Panc1 (cell line): ENCODE measurements around the gene SNRPA1. TPM values are rescaled to one million over a fixed set of nuclear protein-coding genes. Genes with fewer than 3 reads are reported as not detected.

Experiments used
- ATAC-seq: fragments of 200-7000 bp; cut with Tn5 transposase; 2 replicates; pipeline ENCODE4 v1.9.1; 2020; ENCODE audit warnings: mild to moderate bottlenecking, moderate library complexity
- BruUV-seq: library from RNA; stranded (reverse); fragments of 400-500 nt; replicated peaks from 2 replicates; lab custom pipeline; 2021; lab: Mats Ljungman, UMichigan
- CTCF ChIA-PET: fragments of 300-600 bp; sonication (Branson Sonifier 250); formaldehyde crosslinking; loops from one replicate; lab custom pipeline; 2022; ENCODE audit warnings: antibody characterized with exemption; lab: Charles Lee
- POLR2A ChIA-PET: fragments of 300-600 bp; sonication (Branson Sonifier 250); formaldehyde crosslinking; loops from one replicate; lab custom pipeline; 2022; ENCODE audit warnings: antibody characterized with exemption; lab: Charles Lee
- DNase-seq: peaks from one replicate; pipeline ENCODE4 v3.0.0-alpha.2; 2010; ENCODE audit warnings: low read depth, low spot score
- H3K27ac ChIP-seq: 2 replicates; pipeline ENCODE4 v1.5.1; 2011; ENCODE audit warnings: mild to moderate bottlenecking, low read length, inconsistent platforms
- H3K27me3 ChIP-seq: fragments of 200-500 bp; sonication (Bioruptor generic); 2 replicates; pipeline ENCODE4 v1.6.0; 2014; ENCODE audit warnings: low read length, inconsistent platforms; ENCODE audit not compliant: control insufficient read depth, insufficient read depth
- H3K36me3 ChIP-seq: fragments of 200-500 bp; sonication (Bioruptor generic); 2 replicates; pipeline ENCODE4 v1.5.1; 2014; ENCODE audit warnings: inconsistent platforms, mild to moderate bottlenecking, low read length, moderate library complexity; ENCODE audit not compliant: control insufficient read depth, insufficient read depth
- H3K4me1 ChIP-seq: 2 replicates; pipeline ENCODE4 v1.5.1; 2011; ENCODE audit warnings: inconsistent platforms, mild to moderate bottlenecking, low read length, moderate library complexity; ENCODE audit not compliant: control insufficient read depth, insufficient read depth
- H3K4me3 ChIP-seq, 2 experiments: 2 replicates each; pipeline ENCODE4 v1.5.1; 2011 to 2012; ENCODE audit warnings: low read depth in 2 of 2, low read length in 2 of 2, mild to moderate bottlenecking in 2 of 2, inconsistent platforms in 1 of 2, moderate library complexity in 1 of 2
- H3K9me3 ChIP-seq: fragments of 200-500 bp; sonication (Bioruptor generic); 2 replicates; pipeline ENCODE4 v1.5.1; 2014; ENCODE audit warnings: low read depth, mild to moderate bottlenecking, inconsistent platforms, low read length, moderate library complexity; ENCODE audit not compliant: control insufficient read depth, insufficient read depth
- CTCF ChIP-seq: fragments of 450-650 bp; IDR thresholded peaks from 2 replicates; pipeline ENCODE4 v1.5.1; 2017; ENCODE audit warnings: mild to moderate bottlenecking
- POLR2AphosphoS5 ChIP-seq: IDR thresholded peaks from 2 replicates; pipeline ENCODE4 v1.6.1; 2012; ENCODE audit warnings: mild to moderate bottlenecking, low read depth, low read length, moderate library complexity
- REST ChIP-seq, 2 experiments: IDR thresholded peaks; 2 replicates each; pipeline ENCODE4 v1.6.1; 2011 to 2012; ENCODE audit warnings: low read depth in 2 of 2, control low read depth in 1 of 2, low read length in 1 of 2, mild to moderate bottlenecking in 1 of 2, moderate library complexity in 1 of 2; ENCODE audit not compliant: insufficient read depth in 1 of 2
- SIN3A ChIP-seq: IDR thresholded peaks from 2 replicates; pipeline ENCODE4 v1.6.1; 2012; ENCODE audit warnings: low read depth, mild to moderate bottlenecking, low read length, moderate library complexity, borderline replicate concordance; ENCODE audit not compliant: insufficient read depth
- TCF7L2 ChIP-seq: IDR thresholded peaks from 2 replicates; pipeline ENCODE4 v1.6.1; 2011; ENCODE audit warnings: mild to moderate bottlenecking, low read depth, low read length, inconsistent platforms
- in situ Hi-C: cut with HindIII; loops from 2 replicates; pipeline ENCODE4 v1.10.0; 2016; ENCODE audit warnings: low sequenced_read_pairs, low pct_unique_long_range_greater_than_20kb
- intact Hi-C: fragments of 100-400 bp; cut with micrococcal nuclease; formaldehyde crosslinking; loops from one replicate; pipeline ENCODE4 v1.10.0; 2022; ENCODE audit not compliant: unreplicated experiment
- total RNA-seq: library from RNA; stranded (reverse); gene quantifications from one replicate; pipeline ENCODE4 v1.2.1, GENCODE V29; 2021; ENCODE audit not compliant: unreplicated experiment

SNRPA1 gene
- total RNA-seq, 1 experiment from 2014 or later, result 98.0 TPM

- intact Hi-C loops (loop anchor here (10.0 kb wide), 1 partner anchor 340 kb away; the partner anchor contains the start of gene LRRK1), in situ Hi-C loops (no loop called here)
- Histone ChIP-seq H3K27ac (peak overlapping the region; percentile 36; the same call in 1 of the 2 replicates), H3K4me3 (no peak overlapping the region), H3K9me3 (no peaks in the 10 kb centered on the region), H3K36me3 (no peaks in the 10 kb centered on the region; the same call in 1 of the 2 replicates), H3K27me3 (no peaks in the 10 kb centered on the region), H3K4me1 (peaks cover 32% of the 10 kb centered on the region)
- CTCF ChIA-PET, result interaction anchor here (0.7 kb wide), 1 partner anchor 153 kb away, joined by 3 read pairs; no protein-coding TSS in a partner anchor
- TF ChIP-seq REST (IDR thresholded peaks at IDR 0.05; ENCODE audit: insufficient read depth in 1 of 2, low read depth in 2 of 2, low read length in 1 of 2) (no peak), POLR2AphosphoS5 (no peak), CTCF (no peak), SIN3A (no peak), TCF7L2 (no peak)
- no TSS peak for BruUV-seq
- POLR2A ChIA-PET, result no interaction called here
- no peak for ATAC-seq
- DNase-seq, result no peak
Measured at GRCh38 chr15:101254157-101255050, 40.6 kb downstream of the SNRPA1 start.

GRCh38 chr15:101252836-101253235 is 42.2 kb downstream of the SNRPA1 start:
- Histone ChIP-seq H3K9me3 (no peaks in the 10 kb centered on the region), H3K4me1 (peaks cover 41% of the 10 kb centered on the region), H3K27me3 (no peaks in the 10 kb centered on the region), H3K36me3 (peaks cover 3% of the 10 kb centered on the region; the same call in 1 of the 2 replicates), H3K4me3 (peak overlapping the region; percentile 60 to 83), H3K27ac (peak overlapping the region; percentile 96)
- ChIA-PET CTCF (no interaction called here), POLR2A (interaction anchor here (0.6 kb wide), 1 partner anchor 1258 kb away, joined by 3 read pairs; no protein-coding TSS in a partner anchor)
- TF ChIP-seq POLR2AphosphoS5 (no peak), CTCF (no peak), TCF7L2 (no peak), SIN3A (no peak), REST (IDR thresholded peaks at IDR 0.05; ENCODE audit: insufficient read depth in 1 of 2, low read depth in 2 of 2, low read length in 1 of 2) (no peak)
- intact Hi-C loops, result loop anchor here (10.0 kb wide), 1 partner anchor 338 kb away; the partner anchor contains the start of gene LRRK1
- ATAC-seq (no peak), DNase-seq (no peak)
- in situ Hi-C loops, result no loop called here
- no TSS peak for BruUV-seq
